Right atrium auricular region (tissue), 2 donors: ENCODE results near the gene PPT2. TPM values are rescaled to one million over a fixed set of nuclear protein-coding genes. Genes with fewer than 3 reads are reported as not detected.

ENCODE experiments used
- DNase-seq: peaks from one replicate; pipeline ENCODE4 v3.0.0-alpha.2; 2019; ENCODE audit warnings: low spot score
- H3K27ac ChIP-seq, 2 donors: fragments of 200-600 bp; sonication (generic); 1 replicate in 1 of 2; 2 replicates in 1 of 2; pipeline ENCODE4 v1.5.1; 2016 to 2019
- H3K27me3 ChIP-seq, 2 donors: fragments of 200-600 bp; sonication (generic); one replicate each; pipeline versions ENCODE4 v1.5.1 to v1.6.0; 2017 to 2019
- H3K36me3 ChIP-seq: fragments of 200-600 bp; sonication (generic); one replicate; pipeline ENCODE4 v1.5.1; 2016
- H3K4me1 ChIP-seq, 2 donors: fragments of 200-600 bp; sonication (generic); one replicate each; pipeline versions ENCODE4 v1.5.1 to v1.6.0; 2017 to 2019
- H3K4me3 ChIP-seq, 2 donors: fragments of 200-600 bp; sonication (generic); 1 replicate in 1 of 2; 2 replicates in 1 of 2; pipeline ENCODE4 v1.5.1; 2017 to 2019; ENCODE audit warnings: mild to moderate bottlenecking in 1 of 2, moderate library complexity in 1 of 2
- H3K9me3 ChIP-seq, 2 donors: fragments of 200-600 bp; sonication (generic); one replicate each; pipeline ENCODE4 v1.5.1; 2019
- CTCF ChIP-seq, 2 donors: fragments of 200-600 bp; sonication (generic); IDR thresholded peaks; one replicate each; pipeline ENCODE4 v1.5.1; 2019; ENCODE audit warnings: antibody characterized with exemption in 2 of 2
- total RNA-seq, 2 donors: library from RNA; depleted of rRNA; stranded (reverse); fragments of >200 nt; gene quantifications; one replicate each; pipeline ENCODE4 v1.1.0, GENCODE V29; 2016

Gene PPT2
- total RNA-seq, 2 donors from 2014 or later: 19.5 to 27.0 TPM

GRCh38 chr6:32127717-32128592, 26.0 kb upstream of the PPT2 start, which contains the start of gene ATF6B:
Gene ATF6B (minus strand): TSS chr6:32128246. CDS start chr6:32128207, 39 bp downstream.
- peaks cover 0 to 30% of the 10 kb centered on the region in 2 donors for H3K4me1 ChIP-seq
- peak within 1 kb of the TSS; percentile 71 to 99 for H3K4me3 ChIP-seq
- H3K9me3 ChIP-seq: no peaks in the 10 kb centered on the region
- no peaks in the 10 kb centered on the region for H3K27me3 ChIP-seq
- H3K27ac ChIP-seq: peak within 1 kb of the TSS; percentile 90 to 96
- peak; percentile 100 for DNase-seq
- TF ChIP-seq CTCF (IDR thresholded peaks at IDR 0.05): no peak
- H3K36me3 ChIP-seq: peaks cover 27% of the 10 kb centered on the region

- peaks cover 18% of the 10 kb centered on the region for H3K36me3 ChIP-seq
- no peaks in the 10 kb centered on the region for H3K27me3 ChIP-seq
- no peak for DNase-seq
- no peak for TF ChIP-seq CTCF (IDR thresholded peaks at IDR 0.05)
- H3K4me3 ChIP-seq: peak overlapping the region in 1 of 2 donors; percentile 71
- H3K9me3 ChIP-seq: no peaks in the 10 kb centered on the region
- H3K27ac ChIP-seq: peak overlapping the region; percentile 90 to 96
- peaks cover 0 to 30% of the 10 kb centered on the region in 2 donors for H3K4me1 ChIP-seq
Observed at GRCh38 chr6:32128751-32129296, 25.1 kb upstream of the PPT2 start.

GRCh38 chr6:32129297-32130088, 24.4 kb upstream of the PPT2 start:
- H3K27me3 ChIP-seq: no peaks in the 10 kb centered on the region
- H3K9me3 ChIP-seq: no peaks in the 10 kb centered on the region
- peak overlapping the region; percentile 58 to 75 for H3K4me3 ChIP-seq
- DNase-seq: peak; percentile 90
- H3K36me3 ChIP-seq: peaks cover 12% of the 10 kb centered on the region
- no peak for TF ChIP-seq CTCF (IDR thresholded peaks at IDR 0.05)
- peak overlapping the region; percentile 90 to 96 for H3K27ac ChIP-seq
- peaks cover 0 to 30% of the 10 kb centered on the region in 2 donors for H3K4me1 ChIP-seq

- no peaks in the 10 kb centered on the region for H3K9me3 ChIP-seq
- TF ChIP-seq CTCF (IDR thresholded peaks at IDR 0.05): no peak
- H3K27me3 ChIP-seq: no peaks in the 10 kb centered on the region
- no peak for DNase-seq
- H3K4me1 ChIP-seq: peaks cover 0 to 27% of the 10 kb centered on the region in 2 donors
- H3K36me3 ChIP-seq: no peaks in the 10 kb centered on the region
- H3K27ac ChIP-seq: no peak overlapping the region
- no peak overlapping the region for H3K4me3 ChIP-seq
Observed at GRCh38 chr6:32131439-32131948, 22.4 kb upstream of the PPT2 start.

GRCh38 chr6:32132110-32132509, 21.8 kb upstream of the PPT2 start:
- H3K27me3 ChIP-seq: no peaks in the 10 kb centered on the region
- H3K4me3 ChIP-seq: no peak overlapping the region
- H3K27ac ChIP-seq: no peak overlapping the region
- TF ChIP-seq CTCF (IDR thresholded peaks at IDR 0.05): no peak
- H3K9me3 ChIP-seq: no peaks in the 10 kb centered on the region
- DNase-seq: no peak
- peaks cover 0 to 21% of the 10 kb centered on the region in 2 donors for H3K4me1 ChIP-seq
- H3K36me3 ChIP-seq: no peaks in the 10 kb centered on the region
